ENCODE data around the gene FNDC3A.

GRCh38 chr13:48945626-48946025 lies 30.1 kb upstream of the FNDC3A start:
- TF ChIP-seq CTCF (IDR thresholded peaks at IDR 0.05; ENCODE audit: low read length) = no peak
- no peak for TF ChIP-seq EZH2 (optimal IDR thresholded peaks at IDR 0.05; ENCODE audit: low read depth, low read length)

Data from MM.1S (cell line).